ENCODE results near the gene DOCK7.

The DOCK7 gene

DNA sequence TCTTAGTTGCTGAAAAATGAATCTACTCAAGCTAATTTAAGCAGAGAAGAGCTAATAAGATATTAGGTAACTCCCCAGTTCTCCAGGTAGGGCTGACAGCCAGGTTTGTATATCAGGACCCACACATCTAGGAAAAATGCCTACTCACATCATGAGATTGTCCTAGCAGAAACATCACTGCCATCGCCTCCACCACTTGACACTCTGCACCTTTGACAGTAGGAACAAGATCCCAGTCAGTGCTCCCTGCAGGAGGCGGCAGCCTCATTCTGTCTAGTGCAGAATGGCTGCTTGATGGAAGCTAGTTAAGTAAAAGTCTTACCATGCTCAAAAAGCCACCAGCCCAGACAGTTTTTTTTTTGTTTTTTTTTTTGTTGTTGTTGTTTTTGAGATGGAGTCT lies 282.9 kb downstream of the DOCK7 start:
- no peak for DNase-seq
